Stimulated activated memory B cell treated with anti-CD40 and anti-IgM and Interleukin-4, amounts not matched to agents 10 μg/mL and 1 μg/mL and 100 μg/mL, for 72 hours (primary cell): Measurements from ENCODE around the gene KCNQ4.

ENCODE experiments used
- ATAC-seq: fragments of 150-1000 bp; cut with Tn5 transposase; 2 replicates; pipeline ENCODE4 v1.10.0; 2021
- H3K27ac Mint-ChIP-seq: one replicate; pipeline ENCODE4 v1.8.0; 2022; ENCODE audit warnings: mild to moderate bottlenecking, mixed read lengths
- H3K27me3 Mint-ChIP-seq: one replicate; pipeline ENCODE4 v1.8.0; 2022; ENCODE audit warnings: mixed read lengths
- H3K36me3 Mint-ChIP-seq: one replicate; pipeline ENCODE4 v1.8.0; 2022; ENCODE audit warnings: mixed read lengths
- H3K4me1 Mint-ChIP-seq: one replicate; pipeline ENCODE4 v1.8.0; 2022; ENCODE audit warnings: mixed read lengths
- H3K4me3 Mint-ChIP-seq: one replicate; pipeline ENCODE4 v1.8.0; 2022; ENCODE audit warnings: mild to moderate bottlenecking, moderate library complexity, mixed read lengths
- H3K9me3 Mint-ChIP-seq: one replicate; pipeline ENCODE4 v1.8.0; 2022; ENCODE audit warnings: mixed read lengths

Gene KCNQ4

DNA sequence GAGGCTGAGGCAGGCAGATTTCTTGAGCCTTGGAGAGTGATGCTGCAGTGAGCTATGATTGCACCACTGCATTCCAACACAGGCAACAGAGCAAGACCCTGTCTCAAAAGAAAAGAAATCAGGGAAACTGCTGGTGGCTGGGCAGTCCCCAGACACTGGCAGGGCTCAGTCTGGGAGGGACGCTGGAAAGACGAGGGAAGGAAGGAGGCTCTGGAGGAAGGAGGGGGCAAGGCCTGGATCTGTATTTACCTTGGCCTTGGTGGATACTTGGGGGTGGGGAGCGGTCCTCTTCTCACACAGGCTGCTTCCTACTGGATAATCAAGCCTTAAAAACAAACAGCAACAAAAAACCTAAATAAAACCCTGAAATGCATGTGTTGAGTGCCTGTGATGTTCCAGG is 24.4 kb downstream of the KCNQ4 start:
- no peaks in the 10 kb centered on the region for H3K36me3 Mint-ChIP-seq
- H3K27ac Mint-ChIP-seq: no peak overlapping the region
- no peak overlapping the region for H3K4me3 Mint-ChIP-seq

DNA sequence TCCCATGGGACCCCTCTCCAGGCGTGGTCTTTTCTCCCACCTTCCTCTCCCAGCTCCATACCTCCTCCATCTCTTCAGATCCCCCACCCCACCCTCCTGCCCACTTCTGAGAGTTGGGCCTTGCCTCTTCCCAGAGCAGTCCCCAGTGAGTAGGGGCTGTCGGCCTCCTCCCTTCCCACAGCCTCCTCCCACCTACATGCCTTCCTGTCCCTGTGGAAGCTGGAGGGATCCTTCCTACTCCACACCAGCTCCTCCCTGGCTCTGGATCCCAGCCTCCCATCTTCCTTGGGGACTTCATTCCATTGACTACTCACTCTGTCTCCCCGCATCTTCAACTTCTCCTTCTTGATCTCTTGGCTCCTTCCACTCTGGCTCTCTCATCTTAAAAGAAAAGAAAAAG is 24.9 kb downstream of the KCNQ4 start:
- Mint-ChIP-seq H3K9me3 (peaks cover 7% of the 10 kb centered on the region), H3K4me3 (no peak overlapping the region)

More for the DNA sequence above, 24.4 kb downstream of the KCNQ4 start:
- Mint-ChIP-seq H3K27me3 (peaks cover 5% of the 10 kb centered on the region), H3K9me3 (peaks cover 7% of the 10 kb centered on the region), H3K4me1 (peaks cover 34% of the 10 kb centered on the region)
- no peak for ATAC-seq

DNA sequence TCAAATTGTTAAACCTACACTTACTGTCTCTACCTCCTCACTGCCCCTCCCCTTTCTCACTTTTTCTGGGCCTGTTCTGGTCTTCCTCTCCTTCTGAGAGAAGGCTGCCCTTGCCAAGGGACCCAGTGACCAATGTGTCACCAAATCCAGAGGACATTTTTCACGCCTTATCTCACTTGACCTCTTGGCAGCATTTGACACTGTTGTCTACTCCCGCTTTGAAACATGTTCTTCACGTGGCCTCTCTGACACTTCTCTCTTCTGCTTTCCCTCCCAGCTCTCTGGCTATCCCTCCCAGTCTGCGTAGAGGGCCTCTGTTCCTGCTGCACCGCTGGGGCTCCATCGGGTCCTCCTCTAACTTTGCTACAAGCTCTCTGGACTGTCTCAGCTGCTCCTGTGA is 25.3 kb downstream of the KCNQ4 start:
- H3K36me3 Mint-ChIP-seq: no peaks in the 10 kb centered on the region
- H3K4me3 Mint-ChIP-seq: no peak overlapping the region
- peak; percentile 25 for ATAC-seq
- peaks cover 7% of the 10 kb centered on the region for H3K9me3 Mint-ChIP-seq
- H3K4me1 Mint-ChIP-seq: peaks cover 24% of the 10 kb centered on the region
- H3K27me3 Mint-ChIP-seq: peaks cover 8% of the 10 kb centered on the region
- peak overlapping the region; percentile 59 for H3K27ac Mint-ChIP-seq

More for the DNA sequence above, 24.9 kb downstream of the KCNQ4 start:
- no peak for ATAC-seq
- peak overlapping the region; percentile 59 for H3K27ac Mint-ChIP-seq
- H3K27me3 Mint-ChIP-seq: peaks cover 8% of the 10 kb centered on the region
- H3K36me3 Mint-ChIP-seq: no peaks in the 10 kb centered on the region
- peaks cover 29% of the 10 kb centered on the region for H3K4me1 Mint-ChIP-seq

DNA sequence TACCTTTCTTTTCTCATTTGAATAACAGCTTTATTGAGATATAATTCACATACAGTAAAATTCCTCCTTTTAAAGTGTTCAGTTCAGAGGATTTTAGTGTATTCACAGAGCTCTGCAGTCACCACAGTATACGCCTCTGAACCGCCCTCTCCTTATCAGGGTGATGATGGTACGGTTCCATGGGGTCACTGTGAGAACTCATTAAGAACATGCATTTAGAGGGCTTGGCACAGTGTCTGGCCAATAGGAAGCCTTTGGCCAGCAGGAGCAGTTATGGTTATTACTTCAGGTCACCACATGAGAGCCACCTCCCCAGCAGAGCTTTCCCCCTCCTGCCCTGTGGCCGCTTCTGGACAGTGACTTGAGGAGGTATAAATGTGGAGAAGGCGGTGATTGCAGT is 27.3 kb downstream of the KCNQ4 start:
- peaks cover 8% of the 10 kb centered on the region for H3K27me3 Mint-ChIP-seq
- no peak overlapping the region for H3K27ac Mint-ChIP-seq
- no peak for ATAC-seq
- H3K4me3 Mint-ChIP-seq: no peak overlapping the region
- H3K9me3 Mint-ChIP-seq: peaks cover 7% of the 10 kb centered on the region
- H3K4me1 Mint-ChIP-seq: peaks cover 22% of the 10 kb centered on the region
- no peaks in the 10 kb centered on the region for H3K36me3 Mint-ChIP-seq

DNA sequence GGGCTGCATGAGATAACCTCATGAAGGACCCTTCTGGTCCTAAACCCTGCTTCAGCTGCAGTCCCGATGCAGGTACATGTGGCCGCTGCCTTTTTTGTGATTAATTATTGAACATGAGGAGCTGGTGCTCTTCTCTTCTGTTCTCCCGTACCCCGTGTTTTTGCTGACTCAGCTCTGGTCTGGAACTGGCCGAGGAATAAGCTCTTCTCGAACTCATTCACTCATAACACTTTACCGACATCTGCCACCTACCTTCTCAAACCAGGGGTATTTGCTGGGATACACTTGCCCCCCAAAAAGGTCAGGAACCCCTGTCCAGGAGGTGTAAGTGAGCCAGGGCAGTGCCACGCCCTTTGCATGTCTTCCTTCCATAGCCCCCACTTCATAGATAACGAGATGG is 31.8 kb downstream of the KCNQ4 start:
- Mint-ChIP-seq H3K27ac (no peak overlapping the region), H3K4me3 (no peak overlapping the region), H3K36me3 (no peaks in the 10 kb centered on the region), H3K27me3 (peaks cover 8% of the 10 kb centered on the region), H3K9me3 (no peaks in the 10 kb centered on the region), H3K4me1 (peaks cover 23% of the 10 kb centered on the region)
- ATAC-seq: no peak

DNA sequence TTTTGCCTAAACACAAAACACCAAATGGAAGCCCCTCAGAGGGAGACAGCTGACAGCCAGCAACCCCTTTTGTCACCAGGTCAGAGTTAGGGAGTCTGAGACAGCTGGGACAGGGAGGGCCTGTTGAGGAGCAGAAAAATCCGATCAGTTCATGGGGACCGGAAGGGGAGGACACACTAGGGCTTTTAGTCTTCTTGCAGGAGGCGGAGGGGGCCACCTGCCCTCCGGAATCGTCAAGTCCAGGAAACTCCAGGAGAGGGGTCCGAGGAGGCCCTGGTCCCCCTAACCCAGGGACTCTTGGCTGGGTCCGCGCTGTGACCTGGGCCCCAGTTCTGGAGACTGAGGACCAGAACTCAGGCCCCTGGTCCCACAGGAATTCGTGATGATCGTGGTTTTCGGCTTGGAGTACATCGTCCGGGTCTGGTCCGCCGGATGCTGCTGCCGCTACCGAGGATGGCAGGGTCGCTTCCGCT is 34.2 kb downstream of the KCNQ4 start:
- Mint-ChIP-seq H3K27ac (peak overlapping the region; percentile 77), H3K9me3 (no peaks in the 10 kb centered on the region), H3K4me3 (peak overlapping the region; percentile 80), H3K27me3 (peaks cover 5% of the 10 kb centered on the region), H3K36me3 (no peaks in the 10 kb centered on the region), H3K4me1 (peaks cover 21% of the 10 kb centered on the region)
- peak; percentile 46 for ATAC-seq

DNA sequence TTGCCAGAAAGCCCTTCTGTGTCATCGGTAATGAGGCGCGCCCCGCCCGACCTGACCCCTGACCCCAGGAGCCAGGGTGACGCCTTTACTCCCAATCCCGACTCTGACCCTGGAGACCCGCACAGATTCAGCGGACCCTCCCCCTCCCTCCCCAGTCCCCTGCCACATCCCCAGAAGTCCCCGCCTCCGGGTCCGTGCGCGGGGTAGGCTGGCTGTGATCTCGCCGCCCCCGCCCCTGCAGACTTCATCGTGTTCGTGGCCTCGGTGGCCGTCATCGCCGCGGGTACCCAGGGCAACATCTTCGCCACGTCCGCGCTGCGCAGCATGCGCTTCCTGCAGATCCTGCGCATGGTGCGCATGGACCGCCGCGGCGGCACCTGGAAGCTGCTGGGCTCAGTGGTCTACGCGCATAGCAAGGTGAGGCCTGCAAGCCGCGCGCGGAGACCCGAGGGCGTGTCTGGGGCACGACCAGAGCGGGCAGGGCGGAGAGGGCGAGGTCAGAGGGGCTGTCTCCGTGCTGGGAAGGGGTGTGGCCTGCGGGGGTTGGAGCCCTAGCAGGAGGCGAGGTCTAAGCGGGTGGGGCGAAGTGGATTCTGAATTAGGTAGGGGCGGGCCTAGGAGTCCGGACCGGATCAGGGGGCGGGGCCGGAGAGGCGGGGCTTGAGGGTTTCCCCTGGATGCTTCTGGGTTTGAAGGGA is 34.8 kb downstream of the KCNQ4 start:
- peak overlapping the region; percentile 80 for H3K4me3 Mint-ChIP-seq
- H3K27ac Mint-ChIP-seq: peak overlapping the region; percentile 77
- no peaks in the 10 kb centered on the region for H3K9me3 Mint-ChIP-seq
- H3K4me1 Mint-ChIP-seq: peaks cover 21% of the 10 kb centered on the region
- H3K27me3 Mint-ChIP-seq: no peaks in the 10 kb centered on the region
- ATAC-seq: peak; percentile 94
- H3K36me3 Mint-ChIP-seq: no peaks in the 10 kb centered on the region

DNA sequence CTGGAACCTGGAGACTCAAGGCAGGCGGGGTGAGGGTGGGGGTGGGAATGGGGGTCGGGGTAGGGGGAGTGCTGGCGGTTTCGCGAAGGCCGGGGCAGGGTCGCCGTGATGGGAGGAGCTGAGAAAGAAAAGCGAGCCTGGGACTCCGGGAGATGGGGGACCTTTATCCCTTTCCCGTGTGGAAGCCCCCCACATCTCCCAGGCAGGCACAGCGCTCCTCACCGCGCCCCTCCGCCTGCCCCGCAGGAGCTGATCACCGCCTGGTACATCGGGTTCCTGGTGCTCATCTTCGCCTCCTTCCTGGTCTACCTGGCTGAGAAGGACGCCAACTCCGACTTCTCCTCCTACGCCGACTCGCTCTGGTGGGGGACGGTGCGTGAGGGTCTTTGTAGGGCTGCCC is 35.5 kb downstream of the KCNQ4 start:
- Mint-ChIP-seq H3K4me3 (peak overlapping the region; percentile 80), H3K9me3 (no peaks in the 10 kb centered on the region), H3K4me1 (peaks cover 21% of the 10 kb centered on the region), H3K27ac (peak overlapping the region; percentile 77), H3K36me3 (no peaks in the 10 kb centered on the region), H3K27me3 (no peaks in the 10 kb centered on the region)
- no peak for ATAC-seq

DNA sequence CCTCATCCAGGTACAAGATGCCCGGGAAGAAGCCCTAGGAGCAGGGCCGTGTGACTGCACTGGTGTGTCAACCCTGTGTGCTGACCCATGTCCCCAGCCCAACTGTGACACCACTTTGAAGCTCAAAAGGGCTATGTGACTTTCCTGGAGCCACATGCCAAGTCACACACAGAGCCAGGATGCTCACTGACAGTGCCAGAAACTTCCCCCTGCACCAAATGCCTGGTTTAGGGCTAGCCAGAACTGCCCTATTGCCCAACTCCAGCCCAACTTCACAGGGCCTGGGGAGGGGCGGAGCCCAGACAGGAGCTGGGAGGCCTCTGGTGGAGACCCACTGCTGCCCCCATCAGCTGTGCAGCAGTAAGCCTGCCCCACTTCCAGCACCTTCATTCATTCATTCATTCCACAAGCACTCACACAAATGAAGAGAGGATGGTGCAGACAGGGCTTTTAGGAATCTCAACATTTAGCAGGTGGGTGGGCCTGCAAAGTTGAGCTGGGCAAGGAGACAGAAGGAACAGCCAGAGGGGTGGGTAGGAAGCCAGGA is 36.7 kb downstream of the KCNQ4 start:
- no peaks in the 10 kb centered on the region for H3K9me3 Mint-ChIP-seq
- no peaks in the 10 kb centered on the region for H3K27me3 Mint-ChIP-seq
- no peak for ATAC-seq
- H3K36me3 Mint-ChIP-seq: no peaks in the 10 kb centered on the region
- no peak overlapping the region for H3K4me3 Mint-ChIP-seq
- no peak overlapping the region for H3K27ac Mint-ChIP-seq
- peaks cover 27% of the 10 kb centered on the region for H3K4me1 Mint-ChIP-seq

DNA sequence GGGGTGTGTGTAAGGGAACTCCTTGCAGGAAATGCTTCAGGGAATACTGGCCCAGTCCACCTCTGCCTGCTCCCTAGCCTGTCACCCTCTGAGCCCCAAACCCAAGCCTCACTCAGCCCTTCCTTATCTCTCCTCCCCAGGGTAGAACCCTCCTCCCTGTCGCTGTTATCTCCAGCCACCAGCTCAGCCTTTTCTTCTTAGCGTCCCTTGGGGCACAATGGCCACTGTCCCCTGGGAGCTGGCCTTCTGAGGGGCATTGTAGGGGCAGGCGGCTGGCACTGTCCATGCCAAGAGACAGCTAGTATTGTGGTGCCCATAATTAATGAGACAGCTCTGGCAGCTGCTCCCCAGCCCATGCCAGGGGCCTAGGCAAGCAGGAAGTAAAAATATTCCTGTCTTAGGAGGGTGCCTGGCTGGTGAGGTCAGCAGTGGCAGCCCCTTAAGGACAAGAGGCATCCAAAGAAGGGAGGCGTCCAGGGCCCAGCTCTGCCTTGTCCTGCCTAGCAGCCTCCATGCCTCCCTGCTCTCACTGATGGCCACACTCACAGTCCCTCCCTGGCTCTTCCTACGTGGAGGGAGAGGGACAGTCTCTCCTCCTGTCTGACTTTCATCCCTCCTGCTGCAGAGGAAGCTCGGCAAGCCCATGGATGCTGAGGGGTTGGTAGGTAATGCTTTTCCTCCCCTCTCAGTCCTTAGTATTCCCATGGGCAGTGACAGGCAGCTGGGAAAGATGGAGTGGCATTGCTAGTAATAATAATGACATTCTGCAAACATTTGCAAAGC is 37.5 kb downstream of the KCNQ4 start:
- ATAC-seq: no peak
- H3K27me3 Mint-ChIP-seq: no peaks in the 10 kb centered on the region
- no peaks in the 10 kb centered on the region for H3K36me3 Mint-ChIP-seq
- H3K9me3 Mint-ChIP-seq: no peaks in the 10 kb centered on the region
- H3K27ac Mint-ChIP-seq: no peak overlapping the region
- H3K4me1 Mint-ChIP-seq: peaks cover 35% of the 10 kb centered on the region
- no peak overlapping the region for H3K4me3 Mint-ChIP-seq

DNA sequence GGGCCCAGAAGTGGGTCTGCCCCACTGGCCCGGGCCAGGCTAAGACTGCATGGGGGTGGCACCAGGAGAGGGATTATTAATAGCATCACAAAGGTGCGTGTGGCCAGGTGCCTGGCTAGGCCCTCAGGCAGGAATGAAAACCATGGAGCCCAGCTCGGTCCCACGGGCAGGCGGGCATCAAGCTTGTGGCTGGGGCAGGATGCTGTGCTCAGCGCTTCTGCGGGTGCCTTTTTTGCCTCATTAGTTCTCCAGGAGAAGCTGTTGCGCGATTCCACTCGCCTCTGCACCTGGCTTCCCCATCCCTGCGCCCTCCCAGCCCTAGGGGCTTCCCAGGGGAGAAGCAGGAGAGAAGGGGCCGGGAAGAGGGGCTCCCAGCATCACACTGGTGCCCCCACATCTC is 39.3 kb downstream of the KCNQ4 start:
- Mint-ChIP-seq H3K4me3 (no peak overlapping the region), H3K27me3 (no peaks in the 10 kb centered on the region), H3K27ac (no peak overlapping the region), H3K4me1 (peaks cover 40% of the 10 kb centered on the region), H3K9me3 (no peaks in the 10 kb centered on the region), H3K36me3 (no peaks in the 10 kb centered on the region)
- no peak for ATAC-seq

DNA sequence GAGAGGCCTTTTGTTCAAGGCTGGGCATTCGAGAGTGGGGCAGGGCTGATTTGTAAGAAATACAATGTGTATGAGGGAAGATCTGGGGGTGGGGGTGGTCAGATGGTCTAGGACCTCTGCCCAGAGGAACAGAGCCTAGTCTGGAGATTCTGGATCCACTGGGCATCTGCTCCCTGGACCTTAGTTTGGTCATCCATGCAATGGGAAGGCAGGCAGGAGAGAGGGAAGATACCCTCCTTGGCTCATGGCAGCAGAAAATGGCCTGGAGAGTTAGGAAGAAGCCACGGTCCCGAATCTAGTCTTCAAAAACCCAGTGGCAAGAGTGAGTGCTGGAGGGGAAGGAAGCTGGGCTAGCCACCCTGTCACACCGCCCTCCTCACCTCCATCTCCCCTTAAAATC is 39.8 kb downstream of the KCNQ4 start:
- Mint-ChIP-seq H3K36me3 (no peaks in the 10 kb centered on the region), H3K4me3 (no peak overlapping the region), H3K9me3 (no peaks in the 10 kb centered on the region), H3K27ac (no peak overlapping the region), H3K4me1 (peaks cover 36% of the 10 kb centered on the region), H3K27me3 (no peaks in the 10 kb centered on the region)
- no peak for ATAC-seq

DNA sequence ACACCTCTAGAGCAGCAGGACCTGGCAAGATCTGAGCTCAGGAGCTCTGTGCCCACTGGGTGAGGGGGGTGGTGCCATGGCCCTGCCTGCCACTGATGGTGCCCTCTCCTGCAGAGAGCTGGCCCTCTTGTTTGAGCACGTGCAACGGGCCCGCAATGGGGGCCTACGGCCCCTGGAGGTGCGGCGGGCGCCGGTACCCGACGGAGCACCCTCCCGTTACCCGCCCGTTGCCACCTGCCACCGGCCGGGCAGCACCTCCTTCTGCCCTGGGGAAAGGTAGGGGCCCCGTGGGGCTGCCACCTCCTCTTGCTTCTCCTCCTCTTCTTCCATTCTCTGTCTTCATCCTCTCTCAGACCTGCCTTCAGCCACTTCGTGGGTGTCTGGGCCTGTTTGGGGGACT is 40.4 kb downstream of the KCNQ4 start:
- Mint-ChIP-seq H3K27me3 (no peaks in the 10 kb centered on the region), H3K9me3 (no peaks in the 10 kb centered on the region), H3K4me1 (peaks cover 29% of the 10 kb centered on the region), H3K36me3 (no peaks in the 10 kb centered on the region), H3K4me3 (no peak overlapping the region), H3K27ac (no peak overlapping the region)
- ATAC-seq: no peak

DNA sequence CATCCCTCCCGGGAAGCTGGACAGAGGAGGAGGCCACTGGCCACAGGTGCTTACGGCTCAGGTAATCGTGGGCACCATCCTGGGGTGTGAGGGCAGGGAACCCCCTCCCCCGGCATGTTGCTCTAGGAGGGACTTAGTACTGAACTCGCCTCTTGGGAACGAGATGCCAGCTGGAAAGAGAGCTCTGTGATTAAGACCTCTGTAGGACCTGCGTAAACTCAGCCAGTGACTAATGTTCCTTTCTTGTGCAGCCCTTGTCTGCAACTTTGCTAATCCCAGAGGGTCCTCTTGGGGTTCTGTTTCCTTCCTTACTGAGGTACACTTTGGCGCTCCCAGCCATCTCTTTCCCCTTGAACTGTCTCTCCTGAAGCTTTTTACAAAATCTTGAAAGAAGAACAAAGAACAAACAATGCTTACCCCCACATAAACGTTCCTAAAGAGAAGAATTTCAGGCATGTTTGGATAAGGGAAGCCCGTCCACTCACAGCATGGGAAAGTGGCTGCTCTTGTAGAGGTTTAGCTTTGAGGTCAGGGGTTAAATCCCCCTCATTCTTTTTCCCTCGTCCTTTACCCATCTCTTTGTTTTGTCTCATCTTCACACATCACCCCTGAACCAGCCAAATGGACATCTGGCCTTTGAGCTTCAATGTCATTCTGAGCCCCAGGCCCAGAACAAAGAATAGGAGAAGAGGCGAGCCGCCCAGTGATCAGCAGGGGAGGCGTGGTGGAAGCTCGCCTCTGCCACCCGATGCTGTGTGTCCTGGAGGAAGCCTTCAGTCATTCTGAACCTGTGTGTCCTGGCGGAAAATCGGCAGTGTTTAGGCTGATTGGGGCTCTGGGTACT is 41.2 kb downstream of the KCNQ4 start:
- Mint-ChIP-seq H3K36me3 (no peaks in the 10 kb centered on the region), H3K4me3 (no peak overlapping the region), H3K27ac (no peak overlapping the region), H3K27me3 (no peaks in the 10 kb centered on the region), H3K4me1 (peaks cover 21% of the 10 kb centered on the region), H3K9me3 (no peaks in the 10 kb centered on the region)
- ATAC-seq: no peak

DNA sequence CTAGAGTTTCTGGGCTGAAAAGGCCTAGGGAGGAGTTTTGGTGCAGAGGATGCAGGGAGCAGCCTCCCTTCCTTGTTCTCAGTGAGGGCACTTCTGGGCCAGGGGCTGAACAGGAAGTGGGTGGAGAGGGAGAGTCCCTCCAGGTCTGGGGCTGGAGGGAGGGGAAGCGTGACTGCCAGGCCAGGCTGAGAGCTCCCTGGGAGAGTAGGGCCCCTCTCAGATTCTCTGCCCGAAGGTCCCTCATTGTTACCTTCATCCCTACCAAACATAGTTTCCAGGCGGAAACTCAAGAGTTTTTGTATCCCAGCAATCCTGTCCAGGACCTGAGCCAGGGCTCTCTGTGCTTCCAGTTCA is 41.8 kb downstream of the KCNQ4 start:
- Mint-ChIP-seq H3K4me1 (peaks cover 21% of the 10 kb centered on the region), H3K4me3 (no peak overlapping the region), H3K27ac (no peak overlapping the region), H3K9me3 (no peaks in the 10 kb centered on the region), H3K36me3 (no peaks in the 10 kb centered on the region), H3K27me3 (no peaks in the 10 kb centered on the region)
- ATAC-seq: no peak
